Stomach (tissue), 9 donors: Measurements from ENCODE around the gene PLCG2. TPM values are rescaled to one million over a fixed set of nuclear protein-coding genes. Genes with fewer than 3 reads are reported as not detected.
"Not testable (repeated sequence)": the region's sequence is repeated elsewhere in the genome, so short reads cannot be mapped to it uniquely, and the experiment has no call there.

Experiments
- DNase-seq, 2 donors: peaks; one replicate each; pipeline versions ENCODE4 v3.0.0 to v3.0.0-alpha.2; 2013 to 2019
- H3K27ac ChIP-seq, 5 donors: fragments of 200-600 bp in 4 of 5; sonication (generic) in 4 of 5; one replicate each; pipeline ENCODE4 v1.5.1; 2013 to 2019; ENCODE audit warnings: mild to moderate bottlenecking in 1 of 5, moderate library complexity in 1 of 5
- H3K27me3 ChIP-seq, 3 donors: fragments of 200-600 bp; sonication (generic); one replicate each; pipeline ENCODE4 v1.5.1; 2017 to 2019; ENCODE audit warnings: mixed run types in 1 of 3
- H3K36me3 ChIP-seq, 4 donors: fragments of 200-600 bp; sonication (generic); 1 replicate in 3 of 4; 2 replicates in 1 of 4; pipeline ENCODE4 v1.5.1; 2016 to 2019
- H3K4me1 ChIP-seq, 4 donors: fragments of 200-600 bp; sonication (generic); one replicate each; pipeline ENCODE4 v1.5.1; 2016 to 2019
- H3K4me3 ChIP-seq, 4 donors: fragments of 200-600 bp; sonication (generic) in 3 of 4; one replicate each; pipeline ENCODE4 v1.5.1; 2016 to 2019; ENCODE audit warnings: mild to moderate bottlenecking in 1 of 4
- H3K9me3 ChIP-seq, 4 donors: fragments of 200-600 bp; sonication (generic); one replicate each; pipeline ENCODE4 v1.5.1; 2016 to 2019
- CTCF ChIP-seq, 7 experiments: fragments of 450-650 bp in 4 of 7; fragments of 200-600 bp in 3 of 7; sonication (generic) in 3 of 7; IDR thresholded peaks; one replicate each; pipeline ENCODE4 v1.5.1; 2016 to 2019; ENCODE audit warnings: antibody characterized with exemption in 7 of 7, control low read depth in 2 of 7, mild to moderate bottlenecking in 1 of 7
- EP300 ChIP-seq: sonication (generic); formaldehyde crosslinking; IDR thresholded peaks from one replicate; pipeline ENCODE4 v1.6.1; 2017; ENCODE audit warnings: antibody characterized with exemption
- POLR2A ChIP-seq, 4 donors: fragments of 450-650 bp; IDR thresholded peaks; one replicate each; pipeline ENCODE4 v1.6.1; 2016; ENCODE audit warnings: antibody characterized with exemption in 4 of 4, control low read depth in 2 of 4, mild to moderate bottlenecking in 1 of 4, moderate library complexity in 1 of 4
- POLR2AphosphoS5 ChIP-seq, 3 donors: sonication (generic); formaldehyde crosslinking; IDR thresholded peaks; one replicate each; pipeline ENCODE4 v1.6.1; 2016; ENCODE audit warnings: antibody characterized with exemption in 3 of 3
- WGBS, 5 donors: extraction: QIAGEN DNeasy Blood & Tissue Kit in 3 of 5; methylation state at CpG; one replicate each; pipeline versions ENCODE4 v1.1.5 to v1.1.7; 2013 to 2018; 5-methylcytosine and 5-hydroxymethylcytosine counted together
- intact Hi-C: fragments of 100-400 bp; cut with DNase I; formaldehyde crosslinking; loops from one replicate; pipeline ENCODE4 v1.15.1; 2023; ENCODE audit warnings: low total_unique reads
- polyA plus RNA-seq, 3 donors: library from polyadenylated mRNA; stranded (reverse); fragments of 200-250 nt; gene quantifications; one replicate each; pipeline ENCODE4 v1.2.3, GENCODE V29; 2013
- total RNA-seq, 5 donors: library from RNA; depleted of rRNA; stranded (reverse); fragments of >200 nt; gene quantifications; one replicate each; pipeline versions ENCODE4 v1.1.0 to v1.2.3, GENCODE V29; 2014 to 2016
- donor health status: healthy with polysubstance abuse.
- donor health status: Bipolar disorder and iron deficiency.
- donor health status: healthy.

PLCG2 gene
- total and polyA plus RNA-seq, 8 donors: 0.87 to 68.5 (median 11.1) TPM

- peaks cover 0 to 55% (median 24%) of the 10 kb centered on the region in 4 donors for H3K36me3 ChIP-seq
- intact Hi-C loops: loop anchor here (10.0 kb wide), 1 partner anchor 293 kb away; no protein-coding TSS in a partner anchor
- no peaks in the 10 kb centered on the region for H3K27me3 ChIP-seq
- TF ChIP-seq CTCF (IDR thresholded peaks at IDR 0.05) (no peak), POLR2A (IDR thresholded peaks at IDR 0.05) (no peak), POLR2AphosphoS5 (IDR thresholded peaks at IDR 0.05) (no peak), EP300 (no peak)
- 81 to 89% (median 87%) methylated on average over 5 of the region's 5 CpGs for WGBS, 5 donors
- H3K4me3 ChIP-seq: no peak overlapping the region
- no peak for DNase-seq
- H3K4me1 ChIP-seq: no peaks in the 10 kb centered on the region
- no peaks in the 10 kb centered on the region for H3K9me3 ChIP-seq
- no peak overlapping the region for H3K27ac ChIP-seq
Measured at GRCh38 chr16:81931927-81932326, 152.8 kb downstream of the PLCG2 start.

GRCh38 chr16:81932668-81933067 is 153.6 kb downstream of the PLCG2 start:
- DNase-seq: no peak
- Histone ChIP-seq H3K27ac (no peak overlapping the region), H3K4me3 (no peak overlapping the region), H3K4me1 (peaks cover 0 to 5% (median 0%) of the 10 kb centered on the region in 4 donors), H3K27me3 (no peaks in the 10 kb centered on the region), H3K36me3 (peaks cover 0 to 58% (median 24%) of the 10 kb centered on the region in 4 donors), H3K9me3 (no peaks in the 10 kb centered on the region)
- WGBS, 5 donors: 83 to 95% (median 90%) methylated on average over 4 of the region's 4 CpGs
- intact Hi-C loops: loop anchor here (10.0 kb wide), 1 partner anchor 292 kb away; no protein-coding TSS in a partner anchor
- TF ChIP-seq CTCF (IDR thresholded peaks at IDR 0.05) (no peak), POLR2A (IDR thresholded peaks at IDR 0.05) (no peak), EP300 (no peak), POLR2AphosphoS5 (IDR thresholded peaks at IDR 0.05) (no peak)

GRCh38 chr16:81933361-81933760 is 154.3 kb downstream of the PLCG2 start:
- WGBS, 5 donors: 92 to 97% (median 94%) methylated on average over 3 of the region's 3 CpGs

DNA sequence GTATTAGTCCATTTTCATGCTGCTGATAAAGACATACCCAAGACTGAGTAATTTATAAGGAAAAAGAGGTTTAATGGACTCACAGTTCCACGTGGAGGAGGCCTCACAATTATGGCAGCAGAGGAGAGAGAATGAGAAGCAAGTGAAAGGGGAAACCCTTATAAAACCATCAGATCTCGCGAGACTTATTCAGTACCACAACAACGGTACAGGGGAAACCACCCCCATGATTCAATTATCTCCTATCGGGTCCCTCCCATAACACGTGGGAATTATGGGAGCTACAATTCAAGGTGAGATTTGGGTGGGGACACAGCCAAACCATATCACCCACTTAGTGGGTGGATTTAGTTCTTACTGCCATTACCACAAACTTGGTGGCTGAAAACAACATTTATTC is 155.6 kb downstream of the PLCG2 start:
- H3K27ac ChIP-seq, H3K27me3 ChIP-seq, H3K4me3 ChIP-seq, H3K9me3 ChIP-seq, DNase-seq: not testable (repeated sequence)
- intact Hi-C loops: loop anchor here (10.0 kb wide), 1 partner anchor 290 kb away; no protein-coding TSS in a partner anchor
- Histone ChIP-seq H3K4me1 (peaks cover 0 to 15% (median 7%) of the 10 kb centered on the region in 4 donors), H3K36me3 (peaks cover 0 to 63% (median 27%) of the 10 kb centered on the region in 4 donors)
- 78 to 88% (median 86%) methylated on average over 6 of the region's 6 CpGs for WGBS, 5 donors

More at GRCh38 chr16:81933361-81933760, 154.3 kb downstream of the PLCG2 start:
- no peak overlapping the region for H3K27ac ChIP-seq
- peaks cover 0 to 11% (median 3%) of the 10 kb centered on the region in 4 donors for H3K4me1 ChIP-seq
- H3K27me3 ChIP-seq: no peaks in the 10 kb centered on the region
- peaks cover 0 to 62% (median 25%) of the 10 kb centered on the region in 4 donors for H3K36me3 ChIP-seq
- DNase-seq: no peak
- no peak for TF ChIP-seq POLR2AphosphoS5 (IDR thresholded peaks at IDR 0.05)
- no peak for TF ChIP-seq CTCF (IDR thresholded peaks at IDR 0.05)
- TF ChIP-seq POLR2A (IDR thresholded peaks at IDR 0.05): no peak
- TF ChIP-seq EP300: no peak
- intact Hi-C loops: loop anchor here (10.0 kb wide), 1 partner anchor 291 kb away; no protein-coding TSS in a partner anchor
- H3K9me3 ChIP-seq: no peaks in the 10 kb centered on the region
- no peak overlapping the region for H3K4me3 ChIP-seq
